Measurements from ENCODE around the gene ERICH6. TPM values are rescaled to one million over a fixed set of nuclear protein-coding genes. Genes with fewer than 3 reads are reported as not detected.
"Not testable (repeated sequence)": the region's sequence is repeated elsewhere in the genome, so short reads cannot be mapped to it uniquely, and the experiment has no call there.

The ERICH6 gene
- total RNA-seq, 1 experiment from 2014 or later = not detected

DNA sequence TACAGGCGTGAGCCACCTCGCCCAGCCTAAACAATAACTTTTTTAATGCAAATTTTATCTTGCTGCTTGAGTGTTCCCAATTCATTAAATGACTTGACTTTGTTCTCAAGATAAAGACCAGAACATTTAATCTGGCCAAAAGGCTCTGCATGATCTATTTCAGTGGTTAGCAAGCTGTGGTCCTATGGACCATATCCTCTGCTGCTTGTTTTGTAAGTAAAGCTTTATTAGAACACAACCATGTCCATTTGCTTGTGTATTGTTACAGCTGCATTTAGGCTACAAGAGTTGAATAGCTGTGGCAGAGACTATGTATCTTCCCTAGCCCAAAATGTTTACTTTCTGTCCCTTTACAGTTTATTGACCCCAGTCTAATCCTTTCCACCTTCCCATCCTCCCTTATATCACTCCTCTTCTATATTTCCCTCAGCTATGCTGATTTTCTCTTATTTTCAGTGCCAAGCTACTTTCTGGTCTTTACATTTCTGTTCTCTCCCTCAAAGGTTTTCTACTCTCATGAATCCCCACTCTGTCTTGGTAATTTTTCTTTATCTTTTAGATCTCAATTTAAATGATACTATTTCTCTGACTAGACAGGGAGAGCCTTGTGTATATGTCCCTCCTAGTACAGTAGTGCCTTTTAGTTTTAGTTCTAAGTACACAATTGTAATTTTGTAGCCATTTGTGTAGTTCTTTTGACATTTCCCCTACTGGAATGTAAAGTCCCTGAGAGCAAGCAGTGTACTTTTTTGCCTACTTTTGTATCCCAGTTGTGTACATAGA, 77.4 kb downstream of the ERICH6 start:
- Histone ChIP-seq H3K4me3 (no peak overlapping the region), H3K4me2 (no peak overlapping the region), H3F3A (ENCODE audit: insufficient read depth, low read depth) (no peaks in the 10 kb centered on the region), H3K9me3 (ENCODE audit: insufficient read depth, low read depth) (no peaks in the 10 kb centered on the region), H3K36me3 (ENCODE audit: low read depth) (peaks cover 25% of the 10 kb centered on the region), H3K9me2 (ENCODE audit: insufficient read depth) (no peaks in the 10 kb centered on the region), H4K20me1 (ENCODE audit: insufficient read depth) (no peaks in the 10 kb centered on the region), H3K27ac (no peak overlapping the region), H2AFZ (no peak overlapping the region), H3K4me1 (replicated peaks; ENCODE audit: insufficient read depth) (no peaks in the 10 kb centered on the region), H3K27me3 (ENCODE audit: insufficient read depth, low read depth) (no peaks in the 10 kb centered on the region), H3K79me2 (ENCODE audit: low read depth) (peaks cover 10% of the 10 kb centered on the region)
- TF ChIP-seq EZH2 (IDR thresholded peaks at IDR 0.05; ENCODE audit: low read depth) = no peak
- ChIA-PET POLR2A (ENCODE audit: unreplicated experiment) (no interaction called here), CTCF (no interaction called here)
- intact Hi-C loops (cut with micrococcal nuclease; ENCODE audit: unreplicated experiment) = no loop called here
- no peak for DNase-seq
- no TSS peak for BruUV-seq (replicated peaks)

DNA sequence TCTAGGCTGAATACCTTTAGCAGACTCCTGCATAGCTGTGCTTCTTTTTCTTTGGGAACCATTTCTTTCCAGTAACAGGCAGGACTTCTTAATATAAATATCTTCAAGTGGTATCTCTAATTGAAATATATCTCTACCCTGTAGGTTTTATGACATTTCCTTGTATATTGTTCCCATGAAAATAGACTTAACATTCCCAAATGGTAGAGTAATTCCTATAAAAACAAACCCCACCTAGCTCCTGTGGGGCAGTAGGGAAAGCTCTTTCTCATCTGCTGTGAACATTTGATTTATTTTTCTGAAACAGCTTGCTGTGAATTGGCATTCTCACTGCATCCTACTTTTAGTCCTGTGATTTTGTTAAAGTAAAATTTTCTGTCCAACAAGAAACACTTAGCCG, 79.8 kb downstream of the ERICH6 start:
- POLR2A ChIA-PET (ENCODE audit: unreplicated experiment) = interaction anchor here (0.5 to 0.7 kb wide), 2 partner anchors 25 to 70 kb away, joined by 4 to 5 read pairs; no protein-coding TSS in a partner anchor
- H3K4me3 ChIP-seq = no peak overlapping the region
- H3K27me3 ChIP-seq (ENCODE audit: insufficient read depth, low read depth) = no peaks in the 10 kb centered on the region
- BruUV-seq (replicated peaks) = no TSS peak
- no peak overlapping the region for H2AFZ ChIP-seq
- peaks cover 25% of the 10 kb centered on the region for H3K79me2 ChIP-seq (ENCODE audit: low read depth)
- no peak for DNase-seq
- CTCF ChIA-PET = no interaction called here
- no peak overlapping the region for H3K27ac ChIP-seq
- intact Hi-C loops (cut with micrococcal nuclease; ENCODE audit: unreplicated experiment) = no loop called here
- H3K4me1 ChIP-seq (replicated peaks; ENCODE audit: insufficient read depth) = no peaks in the 10 kb centered on the region
- H3K9me3 ChIP-seq (ENCODE audit: insufficient read depth, low read depth) = no peaks in the 10 kb centered on the region
- H3F3A ChIP-seq (ENCODE audit: insufficient read depth, low read depth) = no peaks in the 10 kb centered on the region; the same call in 1 of the 2 replicates
- H4K20me1 ChIP-seq (ENCODE audit: insufficient read depth) = no peaks in the 10 kb centered on the region
- H3K36me3 ChIP-seq (ENCODE audit: low read depth) = peaks cover 25% of the 10 kb centered on the region
- TF ChIP-seq, protein P1, sequence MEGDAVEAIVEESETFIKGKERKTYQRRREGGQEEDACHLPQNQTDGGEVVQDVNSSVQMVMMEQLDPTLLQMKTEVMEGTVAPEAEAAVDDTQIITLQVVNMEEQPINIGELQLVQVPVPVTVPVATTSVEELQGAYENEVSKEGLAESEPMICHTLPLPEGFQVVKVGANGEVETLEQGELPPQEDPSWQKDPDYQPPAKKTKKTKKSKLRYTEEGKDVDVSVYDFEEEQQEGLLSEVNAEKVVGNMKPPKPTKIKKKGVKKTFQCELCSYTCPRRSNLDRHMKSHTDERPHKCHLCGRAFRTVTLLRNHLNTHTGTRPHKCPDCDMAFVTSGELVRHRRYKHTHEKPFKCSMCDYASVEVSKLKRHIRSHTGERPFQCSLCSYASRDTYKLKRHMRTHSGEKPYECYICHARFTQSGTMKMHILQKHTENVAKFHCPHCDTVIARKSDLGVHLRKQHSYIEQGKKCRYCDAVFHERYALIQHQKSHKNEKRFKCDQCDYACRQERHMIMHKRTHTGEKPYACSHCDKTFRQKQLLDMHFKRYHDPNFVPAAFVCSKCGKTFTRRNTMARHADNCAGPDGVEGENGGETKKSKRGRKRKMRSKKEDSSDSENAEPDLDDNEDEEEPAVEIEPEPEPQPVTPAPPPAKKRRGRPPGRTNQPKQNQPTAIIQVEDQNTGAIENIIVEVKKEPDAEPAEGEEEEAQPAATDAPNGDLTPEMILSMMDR (conservative IDR thresholded peaks at IDR 0.05) = no peak
- no peak for TF ChIP-seq EZH2 (IDR thresholded peaks at IDR 0.05; ENCODE audit: low read depth)
- no peaks in the 10 kb centered on the region for H3K9me2 ChIP-seq (ENCODE audit: insufficient read depth)
- H3K4me2 ChIP-seq = no peak overlapping the region

DNA sequence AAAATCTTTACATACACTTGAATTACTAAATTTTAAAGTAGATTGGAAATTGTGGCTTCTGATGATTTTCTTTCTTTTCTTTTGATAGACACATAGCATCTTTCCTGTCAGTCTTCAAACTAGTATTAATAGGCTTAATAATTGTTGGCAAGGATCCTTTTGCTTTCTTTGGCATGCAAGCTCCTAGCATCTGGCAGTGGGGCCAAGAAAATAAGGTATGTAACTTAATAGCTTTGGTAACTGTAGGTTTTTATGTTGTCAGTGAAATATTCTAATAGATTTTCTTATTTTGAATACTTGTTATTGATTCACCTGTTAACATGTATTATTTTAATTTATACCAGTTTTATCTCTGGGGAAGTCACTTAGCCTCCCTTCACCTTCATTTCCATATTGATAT, 80.8 kb downstream of the ERICH6 start:
- H3K4me1 ChIP-seq (replicated peaks; ENCODE audit: insufficient read depth); BruUV-seq (replicated peaks); H3K4me3 ChIP-seq; H3F3A ChIP-seq (ENCODE audit: insufficient read depth, low read depth); H3K27ac ChIP-seq; intact Hi-C loops (cut with micrococcal nuclease; ENCODE audit: unreplicated experiment); H3K9me3 ChIP-seq (ENCODE audit: insufficient read depth, low read depth); CTCF ChIA-PET; H4K20me1 ChIP-seq (ENCODE audit: insufficient read depth); H3K27me3 ChIP-seq (ENCODE audit: insufficient read depth, low read depth); DNase-seq; H3K4me2 ChIP-seq; H3K9me2 ChIP-seq (ENCODE audit: insufficient read depth); H2AFZ ChIP-seq; POLR2A ChIA-PET (ENCODE audit: unreplicated experiment): not testable (repeated sequence)
- Histone ChIP-seq H3K79me2 (ENCODE audit: low read depth) (peaks cover 33% of the 10 kb centered on the region), H3K36me3 (ENCODE audit: low read depth) (peaks cover 22% of the 10 kb centered on the region)

GRCh38 chr3:150620002-150620689, 83.6 kb downstream of the ERICH6 start:
- POLR2A ChIA-PET (ENCODE audit: unreplicated experiment) = interaction anchor here (0.6 to 0.7 kb wide), 2 partner anchors 280 to 1262 kb away, joined by 3 to 4 read pairs; no protein-coding TSS in a partner anchor
- no TSS peak for BruUV-seq (replicated peaks)

More at GRCh38 chr3:150620002-150620689, 83.6 kb downstream of the ERICH6 start:
- Histone ChIP-seq H3K4me2 (no peak overlapping the region), H3K27me3 (ENCODE audit: insufficient read depth, low read depth) (no peaks in the 10 kb centered on the region), H2AFZ (no peak overlapping the region), H3K4me3 (no peak overlapping the region), H3K27ac (no peak overlapping the region), H3F3A (ENCODE audit: insufficient read depth, low read depth) (no peaks in the 10 kb centered on the region; the same call in 1 of the 2 replicates), H3K79me2 (ENCODE audit: low read depth) (peaks cover 47% of the 10 kb centered on the region), H4K20me1 (ENCODE audit: insufficient read depth) (no peaks in the 10 kb centered on the region), H3K4me1 (replicated peaks; ENCODE audit: insufficient read depth) (no peaks in the 10 kb centered on the region), H3K36me3 (ENCODE audit: low read depth) (peaks cover 7% of the 10 kb centered on the region; the same call in 1 of the 2 replicates), H3K9me2 (ENCODE audit: insufficient read depth) (no peaks in the 10 kb centered on the region), H3K9me3 (ENCODE audit: insufficient read depth, low read depth) (no peaks in the 10 kb centered on the region)
- intact Hi-C loops (cut with micrococcal nuclease; ENCODE audit: unreplicated experiment) = no loop called here
- DNase-seq = no peak
- CTCF ChIA-PET = no interaction called here
- TF ChIP-seq, protein P1 (conservative IDR thresholded peaks at IDR 0.05) = no peak
- no peak for TF ChIP-seq EZH2 (IDR thresholded peaks at IDR 0.05; ENCODE audit: low read depth)

All from PC-9 (cell line).